SH-SY5Y (cell line): ENCODE measurements around the gene CASP3.

Experiments
- GATA2 ChIP-seq: IDR thresholded peaks from 2 replicates; pipeline ENCODE4 v1.6.1; 2011; ENCODE audit warnings: mild to moderate bottlenecking, low read depth, low read length
- GATA3 ChIP-seq: IDR thresholded peaks from 2 replicates; pipeline ENCODE4 v1.6.1; 2011; ENCODE audit warnings: low read depth, mild to moderate bottlenecking, low read length, moderate library complexity

CASP3 gene

DNA sequence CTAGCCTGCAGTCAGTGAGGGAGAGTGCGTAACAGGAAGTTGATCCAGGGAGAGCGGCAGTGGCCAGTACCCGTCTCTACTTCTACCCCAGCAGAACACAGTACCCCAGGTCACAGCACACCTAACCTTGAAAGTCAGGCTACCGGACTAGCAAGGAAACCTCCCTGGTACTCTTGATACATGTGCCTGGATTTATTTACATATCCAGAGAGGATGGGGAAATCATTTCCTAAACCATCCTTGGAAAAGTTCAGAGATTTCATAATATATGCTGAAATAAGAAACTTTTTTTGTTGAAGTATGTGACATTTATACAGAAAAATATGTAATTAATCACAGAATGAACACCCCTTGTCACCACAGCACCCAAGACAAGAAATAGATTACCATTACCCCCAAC is 24.8 kb upstream of the CASP3 start:
- TF ChIP-seq GATA3: no peak
- TF ChIP-seq GATA2: no peak

DNA sequence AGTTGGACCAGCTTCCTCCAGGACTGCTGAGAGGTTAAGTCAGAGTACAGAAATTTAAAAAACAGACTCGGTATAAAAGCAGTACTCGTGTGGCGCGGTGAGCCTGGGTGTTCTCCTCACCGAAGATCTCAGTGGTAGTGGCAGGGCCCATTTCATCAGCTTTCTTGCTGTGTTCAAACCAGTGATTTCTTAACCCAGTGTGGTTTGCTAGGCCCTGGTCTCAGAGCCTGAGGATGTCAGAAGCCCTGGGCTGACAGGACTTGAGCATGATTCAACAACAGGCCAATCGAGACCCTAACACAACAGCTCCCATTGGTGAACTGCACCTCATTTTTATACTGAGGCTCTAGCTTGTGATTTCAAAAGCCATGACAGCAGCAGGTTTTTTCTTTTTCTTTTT is 23.5 kb upstream of the CASP3 start:
- TF ChIP-seq GATA2 (no peak), GATA3 (no peak)

DNA sequence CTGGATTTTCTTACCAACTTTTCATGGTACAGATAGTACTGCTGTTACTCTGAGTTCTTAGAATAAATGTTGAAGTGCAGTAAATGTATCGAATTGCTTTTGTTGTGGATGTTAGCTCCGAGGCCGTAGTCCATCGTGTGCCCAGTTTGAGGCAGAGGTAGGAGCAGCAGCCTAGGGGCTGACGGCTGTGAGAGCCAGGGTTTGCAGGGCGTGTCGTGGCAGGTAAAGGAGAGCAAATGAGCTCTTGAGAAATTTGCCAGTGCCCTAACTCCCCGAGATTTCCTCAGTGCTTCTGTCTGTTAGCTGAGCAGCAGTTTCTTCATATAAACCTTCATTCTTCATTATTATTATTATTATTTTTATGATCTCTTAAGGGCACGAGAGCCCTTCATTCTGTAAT is 21.9 kb upstream of the CASP3 start:
- TF ChIP-seq GATA2 (no peak), GATA3 (no peak)

DNA sequence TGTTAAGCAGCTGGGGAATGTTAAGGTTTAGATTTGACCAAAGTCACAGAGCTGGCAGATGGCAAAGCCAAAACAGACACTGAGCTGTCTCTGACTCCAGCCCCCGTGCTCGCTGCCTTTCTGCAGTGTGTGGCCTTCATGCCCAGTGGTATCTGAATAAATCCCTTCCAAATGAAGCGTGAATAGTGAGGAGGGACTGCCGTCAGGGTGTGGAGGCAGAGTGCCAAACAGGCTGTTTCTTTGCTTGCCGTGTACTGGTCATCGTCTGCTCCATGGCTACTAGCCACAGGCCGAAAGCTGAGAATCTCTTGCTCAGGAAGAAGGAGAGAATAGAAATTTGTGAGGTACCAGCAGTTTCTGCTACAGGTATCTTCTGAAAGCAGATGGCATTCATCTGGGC is 20.0 kb upstream of the CASP3 start:
- TF ChIP-seq GATA3 (no peak), GATA2 (no peak)

DNA sequence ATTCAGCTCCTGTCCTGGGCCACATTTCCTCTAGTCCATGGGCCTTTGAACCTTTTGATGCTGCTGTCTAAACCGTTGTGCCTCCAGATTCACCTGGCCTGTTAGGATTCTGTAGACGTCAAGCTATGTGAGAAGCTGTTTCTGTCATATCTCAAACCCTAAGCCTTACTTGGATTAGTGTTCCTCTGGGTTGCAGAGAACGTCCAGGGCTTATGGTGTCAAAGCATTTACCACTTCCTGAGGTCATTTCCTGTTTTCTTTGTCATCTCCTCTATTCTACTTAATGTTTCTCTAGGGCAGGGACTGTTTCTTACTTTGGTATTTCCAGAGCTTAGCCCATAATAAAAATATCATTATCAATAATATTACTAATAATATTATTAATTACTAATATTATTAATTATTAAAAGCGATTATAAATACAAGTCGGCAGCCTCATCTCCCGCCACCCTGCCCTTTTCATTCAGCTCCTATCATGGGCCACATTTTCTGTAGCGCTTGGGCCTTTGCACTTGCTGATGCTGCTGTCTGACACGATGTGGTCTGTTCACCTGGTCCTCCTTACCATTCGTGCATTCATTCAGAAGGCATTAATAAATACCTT is 19.4 kb upstream of the CASP3 start:
- TF ChIP-seq GATA3 (no peak), GATA2 (no peak)

DNA sequence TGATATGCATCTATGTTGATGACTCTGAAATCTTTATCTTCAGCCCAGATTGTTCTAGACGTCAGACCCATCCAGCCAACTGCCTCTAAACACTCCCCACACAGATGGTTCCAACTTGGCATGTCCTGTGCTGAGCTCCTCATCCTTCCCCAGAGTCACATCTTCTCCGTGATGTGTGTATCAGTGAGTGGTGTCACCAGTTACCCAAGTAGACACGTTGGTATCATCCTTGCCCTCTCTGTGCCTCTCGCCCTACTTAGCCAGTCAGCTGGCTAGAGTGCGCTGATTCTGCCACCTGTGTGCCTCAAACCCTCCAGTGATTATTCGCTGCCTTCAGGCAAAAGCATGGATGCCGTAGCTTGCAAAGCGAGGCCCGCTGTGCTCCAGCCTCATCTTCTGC is 18.8 kb upstream of the CASP3 start:
- TF ChIP-seq GATA3 (no peak), GATA2 (no peak)

DNA sequence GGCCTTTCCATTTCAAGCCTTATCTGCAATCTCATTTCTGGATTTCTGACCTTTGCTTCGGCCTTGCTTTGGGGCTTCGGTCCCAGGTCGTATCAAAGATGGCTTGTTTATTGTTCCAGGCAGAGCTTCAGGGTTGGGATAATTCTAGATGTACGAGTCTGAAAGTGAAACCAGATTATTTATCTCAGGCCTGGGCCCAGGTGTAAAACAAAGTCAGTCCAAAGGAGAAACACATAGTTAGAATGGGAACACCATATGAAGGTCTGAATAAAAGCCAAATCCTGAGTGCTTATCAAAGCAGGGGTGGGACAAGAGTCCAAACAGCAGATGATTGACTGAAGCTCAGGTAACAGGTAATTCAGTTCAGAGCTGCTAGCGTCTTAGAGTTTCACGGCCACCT is 17.4 kb upstream of the CASP3 start:
- TF ChIP-seq GATA2 (no peak), GATA3 (no peak)

DNA sequence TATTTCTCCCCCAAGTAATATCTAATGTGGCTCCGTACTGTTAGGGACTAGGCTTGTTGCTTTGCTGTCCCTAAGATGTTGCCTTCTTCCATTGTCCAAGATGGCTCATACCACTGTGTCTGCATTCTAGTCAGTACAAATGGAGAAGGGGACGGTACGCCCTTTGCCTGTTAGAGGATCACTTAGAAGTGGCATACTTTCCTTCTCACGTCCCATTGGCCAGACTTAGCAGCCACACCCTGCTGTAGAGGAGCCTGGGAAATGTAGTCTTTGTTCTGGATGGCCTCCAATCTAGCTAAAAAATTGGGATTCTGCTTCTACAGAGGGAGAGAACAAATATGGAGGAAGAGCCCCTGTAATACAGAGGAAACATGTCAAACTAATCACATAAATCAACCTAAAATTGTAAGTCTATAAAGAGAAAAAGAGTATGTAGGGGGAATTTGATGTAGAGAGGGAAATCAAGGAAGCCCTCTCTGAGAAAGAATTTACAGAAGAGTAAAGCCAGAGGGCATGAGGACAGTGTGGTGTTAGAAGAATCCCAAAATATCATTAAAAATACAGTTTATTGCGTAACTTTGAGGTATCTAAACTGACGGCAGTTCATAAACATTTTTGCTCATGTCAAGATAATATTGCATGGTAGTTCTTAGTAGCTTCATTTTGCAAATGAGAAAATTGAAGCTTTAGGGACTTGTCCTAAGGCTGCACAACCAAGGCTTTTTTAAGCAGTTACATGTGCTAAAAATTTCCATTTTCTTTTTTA is 15.4 kb upstream of the CASP3 start:
- TF ChIP-seq GATA3 (no peak), GATA2 (no peak)

DNA sequence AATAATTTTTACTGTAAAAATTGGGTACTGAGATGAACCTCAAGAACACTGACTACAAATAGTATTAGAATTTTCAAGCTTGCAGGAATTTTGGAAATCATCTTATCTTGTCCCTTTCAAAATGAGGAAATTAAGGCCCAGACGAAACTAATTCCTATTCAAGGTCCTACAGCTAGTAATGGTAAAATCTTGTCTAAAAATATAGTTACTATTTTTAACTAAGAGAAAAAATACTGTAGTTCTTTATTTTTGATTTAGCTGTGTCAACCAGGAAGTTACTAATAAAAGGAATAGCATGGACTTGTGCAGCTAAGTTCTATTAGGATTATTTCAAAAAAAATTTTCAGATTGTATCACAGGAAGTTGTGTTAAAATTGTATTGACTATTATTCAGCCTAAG is 13.0 kb upstream of the CASP3 start:
- no peak for TF ChIP-seq GATA2
- no peak for TF ChIP-seq GATA3

DNA sequence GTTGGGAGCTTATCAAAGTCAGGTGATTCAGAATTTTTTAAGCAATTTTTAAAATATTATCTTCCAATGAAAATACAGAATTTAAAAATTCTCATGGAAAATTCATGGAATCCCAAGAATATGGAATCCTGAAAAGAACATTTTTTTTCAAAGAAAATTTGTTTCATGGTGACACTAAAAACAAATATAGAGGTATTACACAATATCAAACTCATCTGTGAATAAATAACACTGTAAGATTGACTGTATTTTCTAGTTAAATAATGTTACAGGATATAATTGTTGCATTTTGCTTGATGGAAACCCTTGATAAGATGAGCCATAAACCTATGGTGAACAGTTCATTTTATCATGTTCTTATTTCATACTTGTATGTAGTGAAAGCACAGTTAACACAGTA is 11.7 kb upstream of the CASP3 start:
- no peak for TF ChIP-seq GATA2
- TF ChIP-seq GATA3: no peak

DNA sequence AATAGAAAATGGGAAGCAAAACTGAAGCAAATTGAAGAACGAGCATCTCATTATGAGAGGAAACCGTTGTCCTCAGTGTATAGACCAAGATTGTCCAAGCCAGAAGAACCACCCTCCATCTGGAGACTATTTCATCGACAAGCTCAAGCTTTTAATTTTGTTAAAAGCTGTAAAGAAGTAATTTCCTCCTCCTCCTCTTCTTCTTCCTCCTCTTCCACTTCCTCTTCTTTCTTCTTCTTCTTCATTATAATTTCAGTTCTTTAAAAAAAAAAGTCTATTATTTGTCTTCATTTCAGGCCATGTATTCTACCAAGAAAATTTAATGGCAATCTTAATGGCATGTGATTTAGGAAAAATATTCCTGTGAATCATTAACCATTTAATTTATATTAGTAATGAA is 7.9 kb upstream of the CASP3 start:
- no peak for TF ChIP-seq GATA2
- no peak for TF ChIP-seq GATA3

DNA sequence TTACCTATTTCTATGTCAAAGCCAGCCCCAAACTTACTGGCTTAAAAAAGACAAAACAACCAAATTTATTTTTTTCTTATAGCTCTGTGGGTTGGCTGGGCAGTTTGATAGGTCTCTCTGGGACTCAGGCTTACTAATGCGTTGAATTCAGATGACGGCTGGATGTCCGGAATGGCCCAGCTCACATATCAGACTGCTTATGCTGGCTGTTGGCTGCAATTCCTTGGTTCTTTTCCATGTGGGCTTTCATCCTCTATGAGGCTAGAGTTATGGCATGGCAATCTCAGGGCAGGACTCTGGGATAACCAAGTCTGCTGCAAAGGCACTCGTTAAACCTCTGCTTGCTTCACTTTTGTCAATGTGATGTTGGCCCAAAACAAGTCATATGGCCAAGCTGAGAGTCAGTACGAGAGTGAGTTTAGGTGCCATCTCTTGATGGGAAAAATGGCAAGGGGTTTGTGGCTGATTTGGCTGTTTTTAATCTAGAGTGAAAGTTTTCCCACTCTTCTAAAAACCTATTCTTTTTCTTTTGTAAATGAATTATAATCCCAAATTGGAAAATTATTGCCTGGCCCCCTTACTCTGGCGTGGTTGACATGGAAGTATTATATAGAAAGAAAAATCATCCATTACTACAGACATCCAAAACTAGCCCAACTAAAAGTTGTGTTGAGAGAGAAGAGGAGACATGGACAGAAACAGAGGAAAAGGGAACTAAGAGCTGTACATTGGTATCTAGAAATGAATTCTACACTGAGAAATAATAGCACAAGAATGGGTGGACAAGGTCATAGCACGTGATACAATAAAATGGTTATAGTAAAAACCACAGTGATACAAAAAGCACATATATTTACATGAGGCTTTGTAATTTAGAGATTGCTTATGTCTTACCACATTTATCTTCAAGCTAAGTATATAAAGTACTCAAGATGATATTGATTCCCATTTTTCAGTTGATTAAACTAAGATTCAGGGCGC is 6.9 kb upstream of the CASP3 start:
- TF ChIP-seq GATA2 (no peak), GATA3 (no peak)

DNA sequence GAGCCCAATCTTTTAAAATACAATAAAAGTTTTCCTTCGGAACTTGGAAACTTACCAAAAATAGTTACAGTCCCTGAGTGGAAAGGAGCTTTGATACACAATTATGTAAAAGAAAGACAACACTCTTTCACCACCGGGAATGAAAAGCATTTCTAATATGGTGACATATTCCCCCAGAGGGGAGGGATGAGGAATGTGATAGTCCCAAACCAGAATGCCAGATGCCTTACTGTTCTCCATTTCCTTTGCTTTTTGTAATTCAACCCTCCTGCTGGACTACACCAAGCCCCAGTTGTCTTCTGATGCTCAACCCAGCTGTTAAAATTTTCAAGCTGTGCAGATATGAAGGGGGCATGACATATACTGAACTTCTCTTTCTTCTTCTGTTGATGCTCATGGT is 4.4 kb upstream of the CASP3 start:
- TF ChIP-seq GATA3 (no peak), GATA2 (no peak)

DNA sequence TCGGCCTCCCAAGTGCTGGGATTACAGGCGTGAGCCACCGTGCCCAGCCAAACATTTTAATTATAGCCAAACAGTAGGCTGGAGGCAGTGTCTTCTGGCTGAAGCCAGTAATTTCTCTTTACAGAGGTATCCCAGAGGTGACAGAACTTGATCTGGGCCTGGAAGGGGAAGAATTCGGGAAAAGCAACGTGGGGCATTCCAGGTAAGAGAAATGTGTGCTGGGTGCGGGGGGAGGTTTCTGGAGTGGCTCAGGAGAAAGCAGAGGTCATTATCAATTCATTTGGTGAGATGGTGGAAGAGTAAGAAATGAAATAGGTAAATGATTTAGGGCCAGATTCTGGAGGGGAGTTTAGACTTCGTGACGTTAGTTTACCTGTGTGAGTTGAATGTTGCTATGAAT is 2.7 kb upstream of the CASP3 start:
- TF ChIP-seq GATA3: no peak
- TF ChIP-seq GATA2: no peak
